Kidney (tissue), 14 donors: ENCODE data around the gene PRXL2A. TPM values are rescaled to one million over a fixed set of nuclear protein-coding genes. Genes with fewer than 3 reads are reported as not detected.

ENCODE experiments used
- DNase-seq, 5 donors: peaks; one replicate each; pipeline ENCODE4 v3.0.0-alpha.2; 2013 to 2020
- FAIRE-seq: peaks from 2 replicates; lab custom pipeline; 2012; peaks lifted over from hg19 to GRCh38; lab: Jason Lieb, UNC
- H3K27ac ChIP-seq, 2 donors: one replicate each; pipeline ENCODE4 v1.7.0; 2013; ENCODE audit warnings: low read depth in 2 of 2, low read length in 2 of 2, inconsistent platforms in 1 of 2
- H3K27me3 ChIP-seq: one replicate; pipeline ENCODE4 v1.7.1; 2013; ENCODE audit warnings: low read length, inconsistent platforms; ENCODE audit not compliant: control insufficient read depth, insufficient read depth
- H3K36me3 ChIP-seq, 3 donors: one replicate each; pipeline versions ENCODE4 v1.7.0 to v1.7.1; 2013; ENCODE audit warnings: low read length in 3 of 3, control low read depth in 1 of 3, inconsistent platforms in 1 of 3; ENCODE audit not compliant: insufficient read depth in 3 of 3, control insufficient read depth in 2 of 3
- H3K4me1 ChIP-seq, 3 donors: one replicate each; pipeline versions ENCODE4 v1.7.0 to v1.7.1; 2013; ENCODE audit warnings: low read length in 3 of 3, inconsistent platforms in 1 of 3, low read depth in 1 of 3; ENCODE audit not compliant: control insufficient read depth in 2 of 3, insufficient read depth in 2 of 3
- H3K4me3 ChIP-seq, 3 donors: one replicate each; pipeline versions ENCODE4 v1.7.0 to v1.8.1; 2013; ENCODE audit warnings: low read length in 3 of 3, control low read depth in 1 of 3, inconsistent platforms in 1 of 3
- H3K9ac ChIP-seq, 3 donors: one replicate each; pipeline versions ENCODE4 v1.7.0 to v1.7.1; 2013; ENCODE audit warnings: low read length in 3 of 3, control low read depth in 1 of 3, inconsistent platforms in 1 of 3
- H3K9me3 ChIP-seq, 3 donors: one replicate each; pipeline versions ENCODE4 v1.7.0 to v1.7.1; 2013; ENCODE audit warnings: low read length in 3 of 3, control low read depth in 1 of 3, inconsistent platforms in 1 of 3; ENCODE audit not compliant: control insufficient read depth in 2 of 3, insufficient read depth in 1 of 3
- CTCF ChIP-seq: IDR thresholded peaks from 3 replicates; pipeline ENCODE4 v1.5.1; 2012; ENCODE audit warnings: mild to moderate bottlenecking, moderate library complexity, borderline replicate concordance; ENCODE audit not compliant: insufficient read depth; ENCODE audit errors: extremely low read depth
- intact Hi-C: fragments of 100-400 bp; cut with DNase I; formaldehyde crosslinking; loops from one replicate; pipeline ENCODE4 v1.11.1; 2022
- polyA plus RNA-seq: library from polyadenylated mRNA; stranded (reverse); fragments of 350-450 nt; fragmentation: Illumina TruSeq; extraction: RNeasy Lipid Tissue Mini Kit (QIAGEN cat#74804); gene quantifications from one replicate; pipeline ENCODE4 v1.2.3, GENCODE V29; 2014; ENCODE audit warnings: low read depth, low replicate concordance; ENCODE audit not compliant: insufficient read depth
- total RNA-seq: library from RNA; stranded (reverse); fragmentation: NEBNext Ultra II Directional; extraction: Animal tissue kit (Norgen Biotek cat#: 25700); gene quantifications from one replicate; pipeline ENCODE4 v1.2.1, GENCODE V29; 2021
- donor health status: control.
- donor health status: control.
- donor health status: control.
- donor health status: control.
- donor health status: control.
- donor health status: DM: yes; HTN: yes; CAD: no.
- donor health status: Normal renal cell carcinoma (clear cell type).

PRXL2A gene
- total and polyA plus RNA-seq, 2 donors from 2014 or later = 69.4 to 101 TPM

GRCh38 chr10:80472234-80473095, 64.1 kb downstream of the PRXL2A start:
- intact Hi-C loops = no loop called here
- H3K27me3 ChIP-seq = no peaks in the 10 kb centered on the region
- TF ChIP-seq CTCF = no peak
- no peak overlapping the region for H3K4me3 ChIP-seq
- H3K27ac ChIP-seq = peak overlapping the region; percentile 9 to 34
- peaks cover 0 to 44% (median 41%) of the 10 kb centered on the region in 3 donors for H3K4me1 ChIP-seq
- H3K9ac ChIP-seq = no peak overlapping the region
- no peaks in the 10 kb centered on the region for H3K9me3 ChIP-seq
- FAIRE-seq (no peak), DNase-seq (peak in 1 of 5 donors; percentile 16)
- peaks cover 0 to 8% (median 2%) of the 10 kb centered on the region in 3 donors for H3K36me3 ChIP-seq

- intact Hi-C loops = no loop called here
- H3K4me1 ChIP-seq = peaks cover 0 to 40% (median 34%) of the 10 kb centered on the region in 3 donors
- FAIRE-seq = no peak
- H3K27ac ChIP-seq = peak overlapping the region; percentile 9 to 34
- no peak overlapping the region for H3K4me3 ChIP-seq
- no peak for TF ChIP-seq CTCF
- peak in 1 of 5 donors; percentile 33 for DNase-seq
- peaks cover 0 to 14% (median 2%) of the 10 kb centered on the region in 3 donors for H3K36me3 ChIP-seq
- no peak overlapping the region for H3K9ac ChIP-seq
- peaks cover 0 to 3% (median 0%) of the 10 kb centered on the region in 3 donors for H3K9me3 ChIP-seq
- no peaks in the 10 kb centered on the region for H3K27me3 ChIP-seq
Measured at GRCh38 chr10:80473096-80473657, 64.8 kb downstream of the PRXL2A start.

- no peak overlapping the region for H3K9ac ChIP-seq
- peaks cover 0 to 4% (median 0%) of the 10 kb centered on the region in 3 donors for H3K9me3 ChIP-seq
- peak overlapping the region in 1 of 2 donors; percentile 30 for H3K27ac ChIP-seq
- H3K4me3 ChIP-seq = no peak overlapping the region
- H3K27me3 ChIP-seq = no peaks in the 10 kb centered on the region
- intact Hi-C loops = no loop called here
- peaks cover 0 to 34% (median 29%) of the 10 kb centered on the region in 3 donors for H3K4me1 ChIP-seq
- DNase-seq = peak in 1 of 5 donors; percentile 38
- no peak for FAIRE-seq
- peaks cover 0 to 14% (median 2%) of the 10 kb centered on the region in 3 donors for H3K36me3 ChIP-seq
- no peak for TF ChIP-seq CTCF
Measured at GRCh38 chr10:80473692-80474596, 65.6 kb downstream of the PRXL2A start.
